GF-D8 (cell line): ENCODE results near the gene CHN1.

Source experiments
- DNase-seq: peaks from one replicate; lab custom pipeline; 2025; lab: John Stamatoyannopoulos, UW

CHN1 gene

GRCh38 chr2:175010848-175011254 lies 5.7 kb upstream of the CHN1 start:
- DNase-seq, result no peak

- DNase-seq, result no peak
Measured at GRCh38 chr2:175009917-175010621, 4.9 kb upstream of the CHN1 start.

GRCh38 chr2:175008801-175009495 lies 3.8 kb upstream of the CHN1 start:
- DNase-seq, result no peak

GRCh38 chr2:175008009-175008408 lies 2.8 kb upstream of the CHN1 start:
- no peak for DNase-seq

GRCh38 chr2:175007510-175007909 lies 2.3 kb upstream of the CHN1 start:
- DNase-seq, result no peak

- DNase-seq, result no peak
Measured at GRCh38 chr2:175006281-175006680, 1.1 kb upstream of the CHN1 start.

- no peak for DNase-seq
Measured at GRCh38 chr2:175005733-175006264, 618 bp upstream of the CHN1 start.

GRCh38 chr2:175004730-175004979 lies 526 bp downstream of the CHN1 start:
- DNase-seq, result no peak

- DNase-seq, result no peak
Measured at GRCh38 chr2:175003875-175004729, 1.1 kb downstream of the CHN1 start.

- no peak for DNase-seq
Measured at GRCh38 chr2:175002547-175003274, 2.5 kb downstream of the CHN1 start.

- DNase-seq, result no peak
Measured at GRCh38 chr2:175001566-175001965, 3.6 kb downstream of the CHN1 start.

GRCh38 chr2:174997110-174997509 lies 8.1 kb downstream of the CHN1 start:
- DNase-seq, result no peak

- DNase-seq, result no peak
Measured at GRCh38 chr2:174996622-174997021, 8.6 kb downstream of the CHN1 start.

- no peak for DNase-seq
Measured at GRCh38 chr2:174994381-174994780, 10.8 kb downstream of the CHN1 start.

- DNase-seq, result no peak
Measured at GRCh38 chr2:174992886-174993285, 12.3 kb downstream of the CHN1 start.

GRCh38 chr2:174985614-174986013 lies 19.6 kb downstream of the CHN1 start:
- no peak for DNase-seq

- DNase-seq, result no peak
Measured at GRCh38 chr2:174984561-174984960, 20.6 kb downstream of the CHN1 start.

GRCh38 chr2:174981331-174981730 lies 23.9 kb downstream of the CHN1 start:
- DNase-seq, result no peak

- no peak for DNase-seq
Measured at GRCh38 chr2:174979996-174980395, 25.2 kb downstream of the CHN1 start.

- DNase-seq, result no peak
Measured at GRCh38 chr2:174977364-174977763, 27.8 kb downstream of the CHN1 start.

- DNase-seq, result no peak
Measured at GRCh38 chr2:174974131-174974530, 31.1 kb downstream of the CHN1 start.

- no peak for DNase-seq
Measured at GRCh38 chr2:174972924-174973323, 32.3 kb downstream of the CHN1 start.
